IPS DF 6.9 (cell line): ENCODE data around the gene BRF1.

Source experiments
- DNase-seq: peaks from one replicate; pipeline ENCODE4 v3.0.0-alpha.2; 2013; ENCODE audit warnings: low read depth, low spot score
- H3K27ac ChIP-seq: one replicate; pipeline ENCODE4 v1.5.1; 2013; ENCODE audit warnings: low read length, control low read depth
- H3K27me3 ChIP-seq: 2 replicates; pipeline ENCODE4 v1.6.1; 2013; ENCODE audit warnings: mild to moderate bottlenecking, low read length; ENCODE audit not compliant: control insufficient read depth, insufficient read depth
- H3K36me3 ChIP-seq: 2 replicates; pipeline ENCODE4 v1.6.1; 2013; ENCODE audit warnings: low read length; ENCODE audit not compliant: control insufficient read depth, insufficient read depth
- H3K4me1 ChIP-seq: 2 replicates; pipeline ENCODE4 v1.6.1; 2013; ENCODE audit warnings: low read length; ENCODE audit not compliant: control insufficient read depth, insufficient read depth
- H3K4me3 ChIP-seq: 2 replicates; pipeline ENCODE4 v1.5.1; 2013; ENCODE audit warnings: mild to moderate bottlenecking, low read length
- H3K9me3 ChIP-seq: 2 replicates; pipeline ENCODE4 v1.6.1; 2013; ENCODE audit warnings: low read length, inconsistent platforms; ENCODE audit not compliant: control insufficient read depth, insufficient read depth
- WGBS: extraction: QIAGEN DNeasy Blood & Tissue Kit; methylation state at CpG from one replicate; pipeline ENCODE4 v1.1.7; 2013; ENCODE audit warnings: mixed read lengths, missing lambda C conversion rate; ENCODE audit not compliant: insufficient read length, insufficient coverage; 5-methylcytosine and 5-hydroxymethylcytosine counted together

The BRF1 gene

GRCh38 chr14:105287249-105288102, 13.3 kb downstream of the BRF1 start:
- H3K4me1 ChIP-seq = peaks cover 2% of the 10 kb centered on the region; the same call in 1 of the 2 replicates
- no peak for DNase-seq
- no peak overlapping the region for H3K4me3 ChIP-seq
- H3K27me3 ChIP-seq = no peaks in the 10 kb centered on the region
- H3K9me3 ChIP-seq = no peaks in the 10 kb centered on the region
- no peaks in the 10 kb centered on the region for H3K36me3 ChIP-seq
- no CpG with 5 or more reads among the region's 24 CpGs for WGBS
- H3K27ac ChIP-seq = no peak overlapping the region

GRCh38 chr14:105286759-105287144, 14.0 kb downstream of the BRF1 start:
- H3K27me3 ChIP-seq = no peaks in the 10 kb centered on the region
- no CpG with 5 or more reads among the region's 9 CpGs for WGBS
- no peaks in the 10 kb centered on the region for H3K36me3 ChIP-seq

GRCh38 chr14:105285174-105285573, 15.6 kb downstream of the BRF1 start:
- DNase-seq = no peak
- Histone ChIP-seq H3K27me3 (no peaks in the 10 kb centered on the region), H3K27ac (no peak overlapping the region), H3K36me3 (0 out of 2 replicates have a peak, but pooled peaks cover 3% of the 10 kb centered on the region), H3K4me1 (peaks cover 2% of the 10 kb centered on the region; the same call in 1 of the 2 replicates), H3K9me3 (no peaks in the 10 kb centered on the region), H3K4me3 (no peak overlapping the region)
- WGBS = no CpG with 5 or more reads among the region's 8 CpGs

More at GRCh38 chr14:105286759-105287144, 14.0 kb downstream of the BRF1 start:
- peaks cover 2% of the 10 kb centered on the region; the same call in 1 of the 2 replicates for H3K4me1 ChIP-seq
- H3K9me3 ChIP-seq = no peaks in the 10 kb centered on the region
- no peak for DNase-seq
- H3K4me3 ChIP-seq = no peak overlapping the region
- no peak overlapping the region for H3K27ac ChIP-seq

GRCh38 chr14:105283899-105284298, 16.9 kb downstream of the BRF1 start:
- Histone ChIP-seq H3K4me3 (no peak overlapping the region), H3K27me3 (no peaks in the 10 kb centered on the region), H3K4me1 (peaks cover 2% of the 10 kb centered on the region; the same call in 1 of the 2 replicates), H3K27ac (no peak overlapping the region), H3K9me3 (no peaks in the 10 kb centered on the region), H3K36me3 (0 out of 2 replicates have a peak, but pooled peaks cover 3% of the 10 kb centered on the region)
- no CpG with 5 or more reads among the region's 15 CpGs for WGBS
- no peak for DNase-seq

GRCh38 chr14:105283028-105283427, 17.8 kb downstream of the BRF1 start:
- H3K4me1 ChIP-seq = peaks cover 2% of the 10 kb centered on the region; the same call in 1 of the 2 replicates
- H3K9me3 ChIP-seq = no peaks in the 10 kb centered on the region
- no peak overlapping the region for H3K27ac ChIP-seq
- WGBS = no CpG with 5 or more reads among the region's 10 CpGs
- 0 out of 2 replicates have a peak, but pooled peaks cover 3% of the 10 kb centered on the region for H3K36me3 ChIP-seq
- no peak for DNase-seq
- no peak overlapping the region for H3K4me3 ChIP-seq
- no peaks in the 10 kb centered on the region for H3K27me3 ChIP-seq

- no peak for DNase-seq
Observed at GRCh38 chr14:105282098-105282725, 18.6 kb downstream of the BRF1 start.

GRCh38 chr14:105281371-105282097, 19.3 kb downstream of the BRF1 start:
- peak; percentile 50 for DNase-seq
- Histone ChIP-seq H3K27me3 (no peaks in the 10 kb centered on the region), H3K9me3 (no peaks in the 10 kb centered on the region), H3K4me3 (no peak overlapping the region), H3K36me3 (0 out of 2 replicates have a peak, but pooled peaks cover 3% of the 10 kb centered on the region), H3K4me1 (peaks cover 2% of the 10 kb centered on the region; the same call in 1 of the 2 replicates), H3K27ac (no peak overlapping the region)
- WGBS = no CpG with 5 or more reads among the region's 23 CpGs

More at GRCh38 chr14:105282098-105282725, 18.6 kb downstream of the BRF1 start:
- Histone ChIP-seq H3K4me3 (no peak overlapping the region), H3K4me1 (peaks cover 2% of the 10 kb centered on the region; the same call in 1 of the 2 replicates), H3K36me3 (0 out of 2 replicates have a peak, but pooled peaks cover 3% of the 10 kb centered on the region), H3K9me3 (no peaks in the 10 kb centered on the region), H3K27me3 (no peaks in the 10 kb centered on the region), H3K27ac (no peak overlapping the region)
- WGBS = no CpG with 5 or more reads among the region's 16 CpGs

GRCh38 chr14:105280525-105280924, 20.3 kb downstream of the BRF1 start:
- no peak for DNase-seq
- WGBS = no CpG with 5 or more reads among the region's 21 CpGs
- peaks cover 2% of the 10 kb centered on the region; the same call in 1 of the 2 replicates for H3K4me1 ChIP-seq
- H3K9me3 ChIP-seq = no peaks in the 10 kb centered on the region
- 0 out of 2 replicates have a peak, but pooled peaks cover 3% of the 10 kb centered on the region for H3K36me3 ChIP-seq
- no peak overlapping the region for H3K4me3 ChIP-seq
- H3K27me3 ChIP-seq = no peaks in the 10 kb centered on the region
- H3K27ac ChIP-seq = no peak overlapping the region

- H3K9me3 ChIP-seq = no peaks in the 10 kb centered on the region
- DNase-seq = no peak
- no peaks in the 10 kb centered on the region for H3K27me3 ChIP-seq
- WGBS = no CpG with 5 or more reads among the region's 18 CpGs
- H3K27ac ChIP-seq = no peak overlapping the region
- peaks cover 2% of the 10 kb centered on the region; the same call in 1 of the 2 replicates for H3K4me1 ChIP-seq
- 0 out of 2 replicates have a peak, but pooled peaks cover 3% of the 10 kb centered on the region for H3K36me3 ChIP-seq
- H3K4me3 ChIP-seq = no peak overlapping the region
Observed at GRCh38 chr14:105279642-105280361, 21.0 kb downstream of the BRF1 start.
